Measurements from ENCODE around the gene ANKS4B. TPM values are rescaled to one million over a fixed set of nuclear protein-coding genes. Genes with fewer than 3 reads are reported as not detected.
A peak's percentile ranks its signal among the peaks of the same experiment; 100 is the strongest.

Gene ANKS4B
- total and polyA plus RNA-seq, 8 donors = 0.23 to 9.0 (median 0.61) TPM; not detected in 3

- peak overlapping the region; percentile 64 to 81 (median 70) for H3K4me3 ChIP-seq
- no peaks in the 10 kb centered on the region for H3K27me3 ChIP-seq
- no peaks in the 10 kb centered on the region for H3K9me3 ChIP-seq
- intact Hi-C loops (cut with DNase I; ENCODE audit: low total_unique reads) = loop anchor here (5.0 kb wide), 1 partner anchor 114 kb away; no protein-coding TSS in a partner anchor
- H3K4me1 ChIP-seq = peaks cover 10 to 28% (median 25%) of the 10 kb centered on the region in 4 donors
- peak overlapping the region; percentile 75 to 90 (median 87) for H3K27ac ChIP-seq
- DNase-seq = peak; percentile 72 to 91
- no peak for TF ChIP-seq EP300 (IDR thresholded peaks at IDR 0.05)
- TF ChIP-seq POLR2AphosphoS5 (IDR thresholded peaks at IDR 0.05) = peak in 1 of 3 donors; percentile 32
- TF ChIP-seq CTCF (IDR thresholded peaks at IDR 0.05) = peak in 2 of 7 experiments; percentile 13 to 30
- WGBS, 5 donors = 0 to 1% (median 0%) methylated on average over 30 to 60 of the region's 60 CpGs
- no peaks in the 10 kb centered on the region for H3K36me3 ChIP-seq
Measured at GRCh38 chr16:21301168-21301894, 67.8 kb downstream of the ANKS4B start.

GRCh38 chr16:21301895-21302291 lies 68.4 kb downstream of the ANKS4B start:
- no peak for DNase-seq
- H3K9me3 ChIP-seq = no peaks in the 10 kb centered on the region
- WGBS, 5 donors = 0 to 1% (median 1%) methylated on average over 4 to 17 of the region's 17 CpGs
- TF ChIP-seq POLR2A (IDR thresholded peaks at IDR 0.05) (no peak), CTCF (IDR thresholded peaks at IDR 0.05) (peak in 1 of 7 experiments; percentile 23), POLR2AphosphoS5 (IDR thresholded peaks at IDR 0.05) (no peak)
- peaks cover 10 to 28% (median 22%) of the 10 kb centered on the region in 4 donors for H3K4me1 ChIP-seq
- H3K36me3 ChIP-seq = no peaks in the 10 kb centered on the region
- peak overlapping the region; percentile 75 to 90 (median 87) for H3K27ac ChIP-seq
- H3K27me3 ChIP-seq = no peaks in the 10 kb centered on the region
- intact Hi-C loops (cut with DNase I; ENCODE audit: low total_unique reads) = loop anchor here (5.0 kb wide), 1 partner anchor 115 kb away; no protein-coding TSS in a partner anchor
- peak overlapping the region; percentile 64 to 81 (median 70) for H3K4me3 ChIP-seq

- WGBS, 5 donors = 21 to 44% (median 38%) methylated on average over 3 of the region's 3 CpGs
- TF ChIP-seq POLR2AphosphoS5 (IDR thresholded peaks at IDR 0.05) (no peak), EP300 (IDR thresholded peaks at IDR 0.05) (no peak), POLR2A (IDR thresholded peaks at IDR 0.05) (no peak), CTCF (IDR thresholded peaks at IDR 0.05) (no peak)
- Histone ChIP-seq H3K4me1 (peaks cover 10 to 28% (median 22%) of the 10 kb centered on the region in 4 donors), H3K9me3 (no peaks in the 10 kb centered on the region), H3K36me3 (no peaks in the 10 kb centered on the region), H3K27ac (peak overlapping the region in 2 of 5 donors; percentile 87 to 90), H3K4me3 (peak overlapping the region in 1 of 4 donors; percentile 81), H3K27me3 (no peaks in the 10 kb centered on the region)
- peak in 1 of 2 donors; percentile 14 for DNase-seq
- intact Hi-C loops (cut with DNase I; ENCODE audit: low total_unique reads) = loop anchor here (5.0 kb wide), 1 partner anchor 115 kb away; no protein-coding TSS in a partner anchor
Measured at GRCh38 chr16:21302454-21302853, 69.0 kb downstream of the ANKS4B start.

GRCh38 chr16:21302898-21303528 lies 69.5 kb downstream of the ANKS4B start:
- H3K27me3 ChIP-seq = no peaks in the 10 kb centered on the region
- no peak overlapping the region for H3K4me3 ChIP-seq
- H3K36me3 ChIP-seq = no peaks in the 10 kb centered on the region
- intact Hi-C loops (cut with DNase I; ENCODE audit: low total_unique reads) = loop anchor here (5.0 kb wide), 1 partner anchor 116 kb away; no protein-coding TSS in a partner anchor
- WGBS, 5 donors = 44 to 66% (median 52%) methylated on average over 4 of the region's 4 CpGs
- H3K4me1 ChIP-seq = peaks cover 10 to 28% (median 22%) of the 10 kb centered on the region in 4 donors
- TF ChIP-seq POLR2AphosphoS5 (IDR thresholded peaks at IDR 0.05) = no peak
- no peak for TF ChIP-seq CTCF (IDR thresholded peaks at IDR 0.05)
- no peak for TF ChIP-seq EP300 (IDR thresholded peaks at IDR 0.05)
- no peak for TF ChIP-seq POLR2A (IDR thresholded peaks at IDR 0.05)
- peak in 1 of 2 donors; percentile 13 for DNase-seq
- H3K9me3 ChIP-seq = no peaks in the 10 kb centered on the region
- H3K27ac ChIP-seq = peak overlapping the region in 2 of 5 donors; percentile 87 to 90

Measured in stomach (tissue), 9 donors.